Measurements from ENCODE around the gene SYNGAP1.

- TF ChIP-seq RAD21 (IDR thresholded peaks at IDR 0.05; ENCODE audit: low read depth): no peak
- no peak for TF ChIP-seq NFIC (IDR thresholded peaks at IDR 0.05)
- TF ChIP-seq TCF12 (IDR thresholded peaks at IDR 0.05; ENCODE audit: low read depth): no peak
- no peak for TF ChIP-seq TEAD4 (IDR thresholded peaks at IDR 0.05)
- TF ChIP-seq, protein P1, sequence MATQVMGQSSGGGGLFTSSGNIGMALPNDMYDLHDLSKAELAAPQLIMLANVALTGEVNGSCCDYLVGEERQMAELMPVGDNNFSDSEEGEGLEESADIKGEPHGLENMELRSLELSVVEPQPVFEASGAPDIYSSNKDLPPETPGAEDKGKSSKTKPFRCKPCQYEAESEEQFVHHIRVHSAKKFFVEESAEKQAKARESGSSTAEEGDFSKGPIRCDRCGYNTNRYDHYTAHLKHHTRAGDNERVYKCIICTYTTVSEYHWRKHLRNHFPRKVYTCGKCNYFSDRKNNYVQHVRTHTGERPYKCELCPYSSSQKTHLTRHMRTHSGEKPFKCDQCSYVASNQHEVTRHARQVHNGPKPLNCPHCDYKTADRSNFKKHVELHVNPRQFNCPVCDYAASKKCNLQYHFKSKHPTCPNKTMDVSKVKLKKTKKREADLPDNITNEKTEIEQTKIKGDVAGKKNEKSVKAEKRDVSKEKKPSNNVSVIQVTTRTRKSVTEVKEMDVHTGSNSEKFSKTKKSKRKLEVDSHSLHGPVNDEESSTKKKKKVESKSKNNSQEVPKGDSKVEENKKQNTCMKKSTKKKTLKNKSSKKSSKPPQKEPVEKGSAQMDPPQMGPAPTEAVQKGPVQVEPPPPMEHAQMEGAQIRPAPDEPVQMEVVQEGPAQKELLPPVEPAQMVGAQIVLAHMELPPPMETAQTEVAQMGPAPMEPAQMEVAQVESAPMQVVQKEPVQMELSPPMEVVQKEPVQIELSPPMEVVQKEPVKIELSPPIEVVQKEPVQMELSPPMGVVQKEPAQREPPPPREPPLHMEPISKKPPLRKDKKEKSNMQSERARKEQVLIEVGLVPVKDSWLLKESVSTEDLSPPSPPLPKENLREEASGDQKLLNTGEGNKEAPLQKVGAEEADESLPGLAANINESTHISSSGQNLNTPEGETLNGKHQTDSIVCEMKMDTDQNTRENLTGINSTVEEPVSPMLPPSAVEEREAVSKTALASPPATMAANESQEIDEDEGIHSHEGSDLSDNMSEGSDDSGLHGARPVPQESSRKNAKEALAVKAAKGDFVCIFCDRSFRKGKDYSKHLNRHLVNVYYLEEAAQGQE (IDR thresholded peaks at IDR 0.05; ENCODE audit: low read depth): no peak
- no peak for TF ChIP-seq YY1 (IDR thresholded peaks at IDR 0.05; ENCODE audit: low read depth)
- no peak for TF ChIP-seq EGR1 (IDR thresholded peaks at IDR 0.05)
- no peak for TF ChIP-seq FOXM1 (IDR thresholded peaks at IDR 0.05; ENCODE audit: borderline replicate concordance, low read depth)
- TF ChIP-seq CREB1 (IDR thresholded peaks at IDR 0.05; ENCODE audit: low read depth): no peak
- no peak for TF ChIP-seq EP300 (IDR thresholded peaks at IDR 0.05; ENCODE audit: borderline replicate concordance)
Measured at GRCh38 chr6:33452496-33452895, 32.6 kb downstream of the SYNGAP1 start.
